ENCODE data around the gene CXXC5.

The CXXC5 gene

GRCh38 chr5:139651853-139652787 lies 4.0 kb downstream of the CXXC5 start:
- DNase-seq, result peak; percentile 88

- DNase-seq, result no peak
These were observed 4.7 kb downstream of the CXXC5 start for GRCh38 chr5:139652788-139653241.

- DNase-seq, result no peak
These were observed 5.5 kb downstream of the CXXC5 start for GRCh38 chr5:139653616-139654015.

GRCh38 chr5:139654464-139654863 lies 6.3 kb downstream of the CXXC5 start:
- DNase-seq, result no peak

DNA sequence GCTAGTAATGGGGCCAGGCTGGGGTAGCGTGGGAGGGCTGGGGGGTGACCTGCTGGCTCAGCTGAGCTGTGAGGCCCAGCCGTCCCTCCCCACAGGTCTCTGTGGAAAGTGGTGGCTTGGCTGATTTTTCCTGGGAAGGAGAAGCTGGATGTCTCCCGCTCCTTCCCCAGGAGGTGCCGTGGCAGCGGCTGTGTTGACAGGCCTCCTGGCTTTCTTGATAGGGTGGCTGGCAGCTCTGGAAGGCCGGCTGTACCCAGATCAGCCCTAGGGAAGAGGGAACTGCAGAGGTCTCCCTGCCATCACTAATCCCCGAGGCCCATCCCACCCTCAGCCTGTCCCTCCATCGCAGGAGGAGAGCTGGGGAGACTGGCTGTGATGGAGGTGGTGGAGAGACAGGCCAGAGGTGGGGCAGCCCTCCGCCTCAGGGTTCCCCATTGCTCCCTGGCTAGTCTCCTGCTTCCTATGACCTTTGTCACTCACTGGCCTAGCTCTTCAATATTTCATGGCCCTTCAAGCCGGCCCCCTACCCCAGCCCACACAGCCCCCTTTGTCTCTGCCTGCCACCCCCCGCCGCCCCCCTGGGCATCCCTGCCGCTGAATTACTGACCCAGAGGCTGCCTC lies 6.8 kb downstream of the CXXC5 start:
- DNase-seq, result no peak

GRCh38 chr5:139655727-139656271 lies 7.7 kb downstream of the CXXC5 start:
- no peak for DNase-seq

- DNase-seq, result no peak
These were observed 9.5 kb downstream of the CXXC5 start for GRCh38 chr5:139657363-139658321.

GRCh38 chr5:139658501-139658927 lies 10.4 kb downstream of the CXXC5 start:
- DNase-seq, result no peak

GRCh38 chr5:139658928-139659667 lies 10.9 kb downstream of the CXXC5 start:
- no peak for DNase-seq

GRCh38 chr5:139659695-139660101 lies 11.5 kb downstream of the CXXC5 start:
- no peak for DNase-seq

- no peak for DNase-seq
These were observed 12.2 kb downstream of the CXXC5 start for GRCh38 chr5:139660105-139660922.

GRCh38 chr5:139660923-139661814 lies 13.0 kb downstream of the CXXC5 start:
- peak; percentile 84 for DNase-seq

- no peak for DNase-seq
These were observed 14.5 kb downstream of the CXXC5 start for GRCh38 chr5:139662617-139663016.

DNA sequence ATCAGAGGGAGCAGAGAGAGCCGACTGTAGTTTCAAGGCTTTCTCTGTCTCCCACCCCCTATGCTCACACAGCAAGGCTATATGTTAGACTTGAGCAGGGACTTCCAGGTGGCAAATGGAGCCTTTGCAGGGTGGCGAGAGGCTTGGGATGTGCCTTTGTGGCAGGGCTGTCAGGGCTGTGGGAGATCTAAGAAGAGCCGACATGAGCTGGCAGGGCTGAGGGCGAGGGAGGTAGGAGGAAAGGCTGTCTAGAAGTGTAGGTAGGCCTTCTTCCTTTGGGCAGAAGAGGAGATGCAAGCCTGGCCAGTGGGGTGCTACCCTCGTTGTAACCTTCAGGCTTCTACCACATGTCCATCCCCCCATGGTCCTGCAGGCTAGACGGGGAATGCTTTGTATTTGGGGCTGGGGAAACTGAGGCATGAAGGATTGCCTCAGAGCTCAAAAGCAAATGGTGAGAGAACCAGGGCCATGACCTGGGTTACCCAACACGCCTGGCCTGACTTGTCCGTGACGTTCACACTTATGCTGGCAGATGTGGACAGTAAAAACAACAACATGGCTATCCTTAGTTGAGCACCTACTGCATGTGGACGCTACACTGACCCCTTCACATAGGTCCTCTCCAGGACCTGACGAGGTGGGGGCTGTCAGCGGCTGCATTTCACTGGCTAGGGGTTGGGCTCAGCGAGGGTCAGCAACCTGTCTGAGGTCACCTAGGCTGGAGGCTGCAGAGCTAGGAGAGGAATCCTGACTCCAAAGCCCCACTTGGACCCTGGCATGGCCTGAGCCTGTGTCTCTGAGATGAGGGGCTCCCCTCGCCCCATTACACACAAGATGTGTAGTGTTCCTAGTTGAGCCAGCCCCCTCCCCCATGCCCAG lies 15.3 kb downstream of the CXXC5 start:
- no peak for DNase-seq

DNA sequence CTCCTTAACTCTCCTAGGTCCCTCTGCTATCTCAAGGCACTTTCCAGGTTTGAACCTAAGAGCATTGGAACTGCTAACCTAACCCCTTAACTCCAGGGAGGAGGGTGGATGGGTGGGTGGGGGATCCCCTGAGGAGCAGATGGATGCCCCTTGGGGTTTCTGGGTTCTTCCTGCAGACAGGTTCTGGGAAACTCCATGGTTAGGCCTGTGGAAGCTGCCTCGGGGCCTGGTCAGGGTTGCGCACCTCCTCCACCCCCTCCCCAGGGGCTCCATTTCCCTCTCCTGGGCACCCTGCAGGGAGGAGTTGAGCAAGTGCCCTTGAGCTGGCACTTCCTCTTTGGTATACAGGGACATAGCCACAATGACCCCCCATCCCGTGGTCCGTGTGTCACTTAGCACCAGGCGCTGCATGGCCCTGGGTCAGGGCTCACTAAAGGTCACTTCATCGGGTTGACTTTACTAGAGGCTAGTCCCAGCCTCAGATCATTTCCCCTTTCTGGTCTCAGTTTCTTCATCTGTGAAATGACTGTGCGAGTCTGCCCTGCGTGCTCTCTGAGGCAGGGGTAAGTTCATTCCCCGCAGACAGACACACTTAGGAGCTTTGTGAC lies 16.0 kb downstream of the CXXC5 start:
- peak; percentile 87 for DNase-seq

DNA sequence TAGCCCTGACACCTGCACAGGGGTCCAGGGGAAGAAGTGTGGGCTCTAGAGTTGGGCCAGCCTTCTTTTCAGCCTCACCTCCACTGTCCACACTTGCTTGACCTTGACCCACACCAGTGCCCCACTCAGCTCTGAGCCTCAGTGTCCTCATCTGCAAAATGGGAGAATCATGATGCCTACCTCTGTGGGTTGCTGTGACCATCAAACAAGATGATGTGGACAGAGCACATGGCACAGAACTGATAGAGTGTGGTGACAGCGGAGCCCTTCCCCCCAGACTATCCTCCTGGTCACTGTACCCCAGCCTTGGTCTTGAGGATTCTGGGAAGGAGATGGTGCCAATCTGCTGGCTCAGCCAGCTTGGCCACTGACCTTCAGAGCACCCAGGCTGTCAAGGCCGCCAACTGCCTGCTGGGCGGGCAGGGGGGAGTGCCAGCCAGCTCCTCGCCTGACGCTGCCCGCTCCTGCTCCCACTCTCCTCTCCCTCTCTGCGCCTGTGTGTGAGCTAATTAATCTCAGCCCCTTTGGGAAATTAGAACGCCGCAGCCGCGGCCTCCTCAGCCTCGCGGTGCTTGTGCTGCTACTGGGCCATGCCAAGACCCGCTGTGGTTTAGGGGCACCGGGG lies 16.7 kb downstream of the CXXC5 start:
- no peak for DNase-seq

- no peak for DNase-seq
These were observed 17.5 kb downstream of the CXXC5 start for GRCh38 chr5:139665626-139666025.

- DNase-seq, result no peak
These were observed 18.4 kb downstream of the CXXC5 start for GRCh38 chr5:139666551-139666950.

All from CD4-positive, alpha-beta T cell treated with Interleukin-15 for 1 hour (primary cell).